A673 (cell line): Measurements from ENCODE around the gene ITM2C.
A peak's percentile ranks its signal among the peaks of the same experiment; 100 is the strongest.

ENCODE experiments used
- EZH2 ChIP-seq: fragments of 200-600 bp; sonication (generic); IDR thresholded peaks from 2 replicates; pipeline ENCODE4 v1.6.1; 2017; ENCODE audit warnings: borderline replicate concordance, low read depth, mild to moderate bottlenecking, mixed read lengths, antibody characterized with exemption, low read length; ENCODE audit not compliant: poor library complexity, severe bottlenecking
- TF ChIP-seq, protein P1 (sequence below): fragments of 300-800, 200-600 bp; sonication (generic); conservative IDR thresholded peaks from 2 replicates; pipeline ENCODE4 v1.5.1; 2017; ENCODE audit warnings: low read depth, mild to moderate bottlenecking, antibody characterized with exemption, low read length, moderate library complexity, mixed read lengths

DNA sequence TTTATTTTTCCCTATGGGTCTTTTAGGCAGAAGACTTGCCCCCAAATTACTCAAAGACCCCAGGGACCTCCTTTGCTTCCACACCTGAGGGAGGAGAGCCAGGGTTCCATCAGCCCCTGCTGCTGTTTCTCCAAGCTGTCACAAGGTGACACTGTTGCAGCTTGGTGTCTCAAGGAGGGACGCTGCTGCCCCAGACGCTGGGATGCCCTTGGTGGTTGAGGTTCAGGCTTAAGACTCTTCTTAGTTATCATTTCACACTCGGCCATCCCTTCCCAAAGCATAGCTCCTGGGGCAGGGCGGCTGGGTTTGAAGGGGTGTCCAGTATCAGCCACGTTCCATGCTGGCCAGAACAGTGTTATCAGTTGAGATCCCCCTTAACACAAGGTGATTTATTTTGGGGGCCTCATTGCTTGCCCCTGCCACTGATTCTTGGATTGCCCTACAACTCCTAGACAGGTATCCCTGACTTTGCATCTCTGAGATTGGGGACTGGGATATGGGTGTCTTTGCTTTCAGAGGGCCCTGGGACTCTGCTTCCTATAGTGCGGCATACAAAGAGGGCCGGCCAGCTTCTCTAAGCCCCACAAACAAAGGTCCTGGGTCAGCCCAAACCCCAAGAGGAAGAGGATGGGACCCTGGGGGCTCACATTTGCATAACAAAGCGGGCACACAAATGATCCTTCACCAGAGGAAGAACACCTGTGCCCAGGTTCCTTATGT lies 37.6 kb downstream of the ITM2C start:
- TF ChIP-seq, protein P1, sequence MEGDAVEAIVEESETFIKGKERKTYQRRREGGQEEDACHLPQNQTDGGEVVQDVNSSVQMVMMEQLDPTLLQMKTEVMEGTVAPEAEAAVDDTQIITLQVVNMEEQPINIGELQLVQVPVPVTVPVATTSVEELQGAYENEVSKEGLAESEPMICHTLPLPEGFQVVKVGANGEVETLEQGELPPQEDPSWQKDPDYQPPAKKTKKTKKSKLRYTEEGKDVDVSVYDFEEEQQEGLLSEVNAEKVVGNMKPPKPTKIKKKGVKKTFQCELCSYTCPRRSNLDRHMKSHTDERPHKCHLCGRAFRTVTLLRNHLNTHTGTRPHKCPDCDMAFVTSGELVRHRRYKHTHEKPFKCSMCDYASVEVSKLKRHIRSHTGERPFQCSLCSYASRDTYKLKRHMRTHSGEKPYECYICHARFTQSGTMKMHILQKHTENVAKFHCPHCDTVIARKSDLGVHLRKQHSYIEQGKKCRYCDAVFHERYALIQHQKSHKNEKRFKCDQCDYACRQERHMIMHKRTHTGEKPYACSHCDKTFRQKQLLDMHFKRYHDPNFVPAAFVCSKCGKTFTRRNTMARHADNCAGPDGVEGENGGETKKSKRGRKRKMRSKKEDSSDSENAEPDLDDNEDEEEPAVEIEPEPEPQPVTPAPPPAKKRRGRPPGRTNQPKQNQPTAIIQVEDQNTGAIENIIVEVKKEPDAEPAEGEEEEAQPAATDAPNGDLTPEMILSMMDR, result peak; percentile 87
- TF ChIP-seq EZH2, result no peak
